ENCODE results near the gene AMPD3. TPM values are rescaled to one million over a fixed set of nuclear protein-coding genes. Genes with fewer than 3 reads are reported as not detected.
A peak's percentile ranks its signal among the peaks of the same experiment; 100 is the strongest.

The AMPD3 gene
- polyA plus RNA-seq, 1 of the 3 experiments (the other 2 are of a cell fraction) = 1.7 TPM

DNA sequence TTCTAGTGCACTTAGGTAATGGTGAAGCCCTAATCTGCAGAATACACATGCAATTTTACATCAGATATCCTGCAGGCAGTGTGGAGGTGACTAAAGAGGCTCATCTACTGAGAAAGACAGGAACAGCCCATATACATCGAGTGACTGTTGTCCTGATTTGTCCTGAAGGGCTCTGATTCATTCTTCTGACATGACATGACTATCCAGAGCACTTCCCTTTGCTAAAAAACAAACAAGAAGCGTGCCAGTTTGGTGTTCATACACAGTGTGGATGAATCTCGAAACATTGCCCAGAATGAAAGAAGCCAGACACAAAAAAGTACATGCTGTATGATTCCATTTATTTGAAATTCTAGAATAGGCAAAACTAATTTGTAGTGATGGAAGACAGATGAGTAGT is 48.0 kb upstream of the AMPD3 start (continued):
- TF ChIP-seq, protein P1, sequence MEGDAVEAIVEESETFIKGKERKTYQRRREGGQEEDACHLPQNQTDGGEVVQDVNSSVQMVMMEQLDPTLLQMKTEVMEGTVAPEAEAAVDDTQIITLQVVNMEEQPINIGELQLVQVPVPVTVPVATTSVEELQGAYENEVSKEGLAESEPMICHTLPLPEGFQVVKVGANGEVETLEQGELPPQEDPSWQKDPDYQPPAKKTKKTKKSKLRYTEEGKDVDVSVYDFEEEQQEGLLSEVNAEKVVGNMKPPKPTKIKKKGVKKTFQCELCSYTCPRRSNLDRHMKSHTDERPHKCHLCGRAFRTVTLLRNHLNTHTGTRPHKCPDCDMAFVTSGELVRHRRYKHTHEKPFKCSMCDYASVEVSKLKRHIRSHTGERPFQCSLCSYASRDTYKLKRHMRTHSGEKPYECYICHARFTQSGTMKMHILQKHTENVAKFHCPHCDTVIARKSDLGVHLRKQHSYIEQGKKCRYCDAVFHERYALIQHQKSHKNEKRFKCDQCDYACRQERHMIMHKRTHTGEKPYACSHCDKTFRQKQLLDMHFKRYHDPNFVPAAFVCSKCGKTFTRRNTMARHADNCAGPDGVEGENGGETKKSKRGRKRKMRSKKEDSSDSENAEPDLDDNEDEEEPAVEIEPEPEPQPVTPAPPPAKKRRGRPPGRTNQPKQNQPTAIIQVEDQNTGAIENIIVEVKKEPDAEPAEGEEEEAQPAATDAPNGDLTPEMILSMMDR (IDR thresholded peaks at IDR 0.05) = no peak
- no peak for TF ChIP-seq SMC3 (IDR thresholded peaks at IDR 0.05; ENCODE audit: low read depth, low read length)
- TF ChIP-seq ELF1 (IDR thresholded peaks at IDR 0.05) = no peak
- peak; percentile 59; the same call in 1 of the 2 replicates for TF ChIP-seq FOSL2 (IDR thresholded peaks at IDR 0.05; ENCODE audit: borderline replicate concordance, low read depth)
- TF ChIP-seq, protein P2, sequence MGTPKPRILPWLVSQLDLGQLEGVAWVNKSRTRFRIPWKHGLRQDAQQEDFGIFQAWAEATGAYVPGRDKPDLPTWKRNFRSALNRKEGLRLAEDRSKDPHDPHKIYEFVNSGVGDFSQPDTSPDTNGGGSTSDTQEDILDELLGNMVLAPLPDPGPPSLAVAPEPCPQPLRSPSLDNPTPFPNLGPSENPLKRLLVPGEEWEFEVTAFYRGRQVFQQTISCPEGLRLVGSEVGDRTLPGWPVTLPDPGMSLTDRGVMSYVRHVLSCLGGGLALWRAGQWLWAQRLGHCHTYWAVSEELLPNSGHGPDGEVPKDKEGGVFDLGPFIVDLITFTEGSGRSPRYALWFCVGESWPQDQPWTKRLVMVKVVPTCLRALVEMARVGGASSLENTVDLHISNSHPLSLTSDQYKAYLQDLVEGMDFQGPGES (IDR thresholded peaks at IDR 0.05; ENCODE audit: low read depth, low read length) = no peak
- TF ChIP-seq, protein P3, sequence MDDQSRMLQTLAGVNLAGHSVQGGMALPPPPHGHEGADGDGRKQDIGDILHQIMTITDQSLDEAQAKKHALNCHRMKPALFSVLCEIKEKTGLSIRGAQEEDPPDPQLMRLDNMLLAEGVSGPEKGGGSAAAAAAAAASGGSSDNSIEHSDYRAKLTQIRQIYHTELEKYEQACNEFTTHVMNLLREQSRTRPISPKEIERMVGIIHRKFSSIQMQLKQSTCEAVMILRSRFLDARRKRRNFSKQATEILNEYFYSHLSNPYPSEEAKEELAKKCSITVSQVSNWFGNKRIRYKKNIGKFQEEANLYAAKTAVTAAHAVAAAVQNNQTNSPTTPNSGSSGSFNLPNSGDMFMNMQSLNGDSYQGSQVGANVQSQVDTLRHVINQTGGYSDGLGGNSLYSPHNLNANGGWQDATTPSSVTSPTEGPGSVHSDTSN (IDR thresholded peaks at IDR 0.05) = peak; percentile 76
- TF ChIP-seq, protein P4, sequence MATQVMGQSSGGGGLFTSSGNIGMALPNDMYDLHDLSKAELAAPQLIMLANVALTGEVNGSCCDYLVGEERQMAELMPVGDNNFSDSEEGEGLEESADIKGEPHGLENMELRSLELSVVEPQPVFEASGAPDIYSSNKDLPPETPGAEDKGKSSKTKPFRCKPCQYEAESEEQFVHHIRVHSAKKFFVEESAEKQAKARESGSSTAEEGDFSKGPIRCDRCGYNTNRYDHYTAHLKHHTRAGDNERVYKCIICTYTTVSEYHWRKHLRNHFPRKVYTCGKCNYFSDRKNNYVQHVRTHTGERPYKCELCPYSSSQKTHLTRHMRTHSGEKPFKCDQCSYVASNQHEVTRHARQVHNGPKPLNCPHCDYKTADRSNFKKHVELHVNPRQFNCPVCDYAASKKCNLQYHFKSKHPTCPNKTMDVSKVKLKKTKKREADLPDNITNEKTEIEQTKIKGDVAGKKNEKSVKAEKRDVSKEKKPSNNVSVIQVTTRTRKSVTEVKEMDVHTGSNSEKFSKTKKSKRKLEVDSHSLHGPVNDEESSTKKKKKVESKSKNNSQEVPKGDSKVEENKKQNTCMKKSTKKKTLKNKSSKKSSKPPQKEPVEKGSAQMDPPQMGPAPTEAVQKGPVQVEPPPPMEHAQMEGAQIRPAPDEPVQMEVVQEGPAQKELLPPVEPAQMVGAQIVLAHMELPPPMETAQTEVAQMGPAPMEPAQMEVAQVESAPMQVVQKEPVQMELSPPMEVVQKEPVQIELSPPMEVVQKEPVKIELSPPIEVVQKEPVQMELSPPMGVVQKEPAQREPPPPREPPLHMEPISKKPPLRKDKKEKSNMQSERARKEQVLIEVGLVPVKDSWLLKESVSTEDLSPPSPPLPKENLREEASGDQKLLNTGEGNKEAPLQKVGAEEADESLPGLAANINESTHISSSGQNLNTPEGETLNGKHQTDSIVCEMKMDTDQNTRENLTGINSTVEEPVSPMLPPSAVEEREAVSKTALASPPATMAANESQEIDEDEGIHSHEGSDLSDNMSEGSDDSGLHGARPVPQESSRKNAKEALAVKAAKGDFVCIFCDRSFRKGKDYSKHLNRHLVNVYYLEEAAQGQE (IDR thresholded peaks at IDR 0.05; ENCODE audit: low read depth, low read length) = no peak
- TF ChIP-seq NRF1 (IDR thresholded peaks at IDR 0.05; ENCODE audit: low read depth, low read length) = no peak
- TF ChIP-seq FOXM1 (IDR thresholded peaks at IDR 0.05; ENCODE audit: low read depth) = no peak
- peak; percentile 88 for TF ChIP-seq TCF12 (IDR thresholded peaks at IDR 0.05)
- TF ChIP-seq RXRA (IDR thresholded peaks at IDR 0.05; ENCODE audit: borderline replicate concordance, low read depth) = peak; percentile 25; the same call in 1 of the 2 replicates
- TF ChIP-seq JUND (IDR thresholded peaks at IDR 0.05) = peak; percentile 64
- TF ChIP-seq SIN3A (IDR thresholded peaks at IDR 0.05; ENCODE audit: borderline replicate concordance, low read depth, low read length) = 0 out of 2 replicates have a peak, but pooled peaks have one; percentile 37
- TF ChIP-seq RAD21 (IDR thresholded peaks at IDR 0.05; ENCODE audit: low read length) = no peak
- TF ChIP-seq YY1 (IDR thresholded peaks at IDR 0.05; ENCODE audit: low read depth) = no peak
- TF ChIP-seq CHD2 (IDR thresholded peaks at IDR 0.05; ENCODE audit: low read length, partially characterized antibody) = no peak
